Right lobe of liver (tissue), 6 donors: ENCODE data around the gene ZFR2. TPM values are rescaled to one million over a fixed set of nuclear protein-coding genes. Genes with fewer than 3 reads are reported as not detected.

Experiments used
- ATAC-seq, 4 donors: fragments of 200-7000 bp; cut with Tn5 transposase; one replicate each; pipeline ENCODE4 v1.9.1; 2020; ENCODE audit warnings: mild to moderate bottlenecking in 4 of 4, moderate library complexity in 4 of 4
- DNase-seq, 3 donors: peaks; one replicate each; pipeline ENCODE4 v3.0.0-alpha.2; 2020
- H3K27ac ChIP-seq, 3 donors: fragments of 200-600 bp; one replicate each; pipeline ENCODE4 v1.8.0; 2022
- H3K27me3 ChIP-seq, 2 donors: fragments of 200-600 bp; one replicate each; pipeline ENCODE4 v1.8.0; 2022
- H3K36me3 ChIP-seq, 4 donors: fragments of 200-600 bp; sonication (generic) in 1 of 4; one replicate each; pipeline versions ENCODE4 v1.5.1 to v1.8.0; 2017 to 2022; ENCODE audit warnings: control low read depth in 1 of 4
- H3K4me1 ChIP-seq, 4 donors: fragments of 200-600 bp; sonication (generic) in 1 of 4; one replicate each; pipeline versions ENCODE4 v1.5.1 to v1.8.0; 2017 to 2022; ENCODE audit warnings: control low read depth in 1 of 4
- H3K4me3 ChIP-seq, 3 donors: fragments of 200-600 bp; one replicate each; pipeline ENCODE4 v1.8.0; 2022
- H3K9me3 ChIP-seq, 4 donors: fragments of 200-600 bp; sonication (generic) in 1 of 4; one replicate each; pipeline versions ENCODE4 v1.5.1 to v1.8.0; 2017 to 2022; ENCODE audit warnings: control low read depth in 1 of 4
- CTCF ChIP-seq, 4 donors: fragments of 200-600 bp in 3 of 4; fragments of 450-650 bp in 1 of 4; IDR thresholded peaks; one replicate each; pipeline versions ENCODE4 v1.5.1 to v1.8.0; 2016 to 2022; ENCODE audit warnings: antibody characterized with exemption in 4 of 4, mild to moderate bottlenecking in 2 of 4
- POLR2A ChIP-seq: fragments of 450-650 bp; IDR thresholded peaks from one replicate; pipeline ENCODE4 v1.6.1; 2017; ENCODE audit warnings: antibody characterized with exemption, mild to moderate bottlenecking
- WGBS: methylation state at CpG from one replicate; pipeline ENCODE4 v1.1.6; 2018; ENCODE audit warnings: low coverage, low lambda C conversion rate; ENCODE audit not compliant: insufficient coverage; ENCODE audit errors: missing lambda C conversion rate; 5-methylcytosine and 5-hydroxymethylcytosine counted together
- intact Hi-C, 2 donors: fragments of 100-400 bp; cut with DNase I; formaldehyde crosslinking; loops; one replicate each; pipeline versions ENCODE4 v1.11.2 to v1.14.1; 2022
- total RNA-seq, 6 experiments: library from RNA; depleted of rRNA in 2 of 6; stranded (reverse); fragments of >200 nt in 2 of 6; fragmentation: NEBNext Ultra II Directional in 3 of 6; extraction: Animal tissue kit (Norgen Biotek cat#: 25700) in 3 of 6; gene quantifications; one replicate each; pipeline versions ENCODE4 v1.1.0 to v1.2.4, GENCODE V29; 2016 to 2023
- donor health status: DM: no; HTN: yes; CAD: no.
- donor health status: DM: no; HTN: no; CAD: no.
- donor health status: DM: no; HTN: no; CAD: no.
- donor health status: DM: no; HTN: yes; CAD: no.
- donor health status: DM: no; HTN: yes; CAD: no.

ZFR2 gene
- total RNA-seq, 6 experiments from 2014 or later, result not detected

DNA sequence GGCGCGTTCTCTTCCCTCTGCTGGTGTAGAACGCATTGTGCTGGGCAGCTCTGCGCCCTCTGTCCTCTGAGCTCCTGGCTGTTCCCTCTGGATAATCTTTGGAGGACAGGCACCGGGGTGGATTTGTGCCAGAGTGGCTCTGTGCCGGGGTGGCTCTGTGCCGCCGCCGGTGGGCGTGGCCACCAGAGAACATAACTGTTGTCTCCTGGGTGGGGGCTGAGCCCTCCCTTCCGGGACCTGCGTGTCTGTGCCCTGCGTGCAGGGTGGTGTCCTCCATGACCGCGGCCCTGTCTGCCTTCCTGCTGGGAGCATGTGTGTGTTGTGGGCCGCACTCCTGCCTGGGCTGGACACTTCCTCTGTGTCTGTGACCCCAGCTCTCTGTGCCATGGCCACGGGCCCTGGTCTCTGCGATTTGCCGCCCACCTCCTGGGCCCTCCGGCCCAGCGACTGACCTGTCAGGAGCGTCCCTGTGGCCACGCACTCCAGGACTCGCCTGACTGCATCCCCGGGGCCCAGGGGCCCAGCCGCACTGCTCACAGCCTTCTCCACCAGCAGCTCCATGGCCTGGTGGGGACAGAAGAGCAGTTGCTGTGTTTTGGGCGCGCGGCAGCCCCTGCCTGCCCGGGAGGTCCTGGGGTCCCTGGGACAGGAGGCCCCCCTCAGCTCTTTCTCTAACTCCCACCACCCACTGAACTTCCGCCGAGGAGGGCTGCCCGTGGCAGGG, 60.3 kb downstream of the ZFR2 start:
- Histone ChIP-seq H3K4me3 (no peak overlapping the region), H3K36me3 (no peaks in the 10 kb centered on the region), H3K9me3 (no peaks in the 10 kb centered on the region), H3K27ac (no peak overlapping the region), H3K4me1 (no peaks in the 10 kb centered on the region), H3K27me3 (no peaks in the 10 kb centered on the region)
- DNase-seq, result peak in 1 of 3 donors; percentile 70
- 67% methylated on average over 3 of the region's 33 CpGs for WGBS
- TF ChIP-seq POLR2A, result no peak
- TF ChIP-seq CTCF (IDR thresholded peaks at IDR 0.05), result no peak
- peak; percentile 8 to 80 (median 36) for ATAC-seq
- intact Hi-C loops, result no loop called here

GRCh38 chr19:3807574-3808354, 61.1 kb downstream of the ZFR2 start:
- H3K4me1 ChIP-seq, result no peaks in the 10 kb centered on the region
- no peak overlapping the region for H3K4me3 ChIP-seq
- ATAC-seq (no peak), DNase-seq (no peak)
- H3K27ac ChIP-seq, result no peak overlapping the region
- intact Hi-C loops, result no loop called here
- TF ChIP-seq POLR2A (no peak), CTCF (IDR thresholded peaks at IDR 0.05) (no peak)
- no peaks in the 10 kb centered on the region for H3K27me3 ChIP-seq
- no peaks in the 10 kb centered on the region for H3K9me3 ChIP-seq
- H3K36me3 ChIP-seq, result no peaks in the 10 kb centered on the region
- 90% methylated on average over 2 of the region's 35 CpGs for WGBS

DNA sequence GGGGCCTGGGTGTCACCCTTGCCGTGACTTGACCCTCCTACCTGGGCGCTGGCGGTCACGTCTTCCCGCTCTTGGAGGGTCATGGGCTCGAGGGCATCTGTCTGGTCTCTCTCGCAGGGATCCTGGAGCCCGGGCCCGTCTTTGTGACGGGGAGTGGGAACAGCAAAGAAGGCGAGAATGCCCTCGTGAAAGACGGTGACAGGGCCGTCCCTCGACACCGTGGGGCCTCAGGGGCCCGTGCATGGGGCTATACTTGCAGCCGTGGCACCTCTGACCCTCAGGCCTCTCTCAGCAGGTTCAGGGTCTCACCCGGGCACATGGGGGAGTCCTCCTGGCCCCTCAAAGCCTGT, 61.7 kb downstream of the ZFR2 start:
- no peaks in the 10 kb centered on the region for H3K9me3 ChIP-seq
- TF ChIP-seq POLR2A (no peak), CTCF (IDR thresholded peaks at IDR 0.05) (no peak)
- WGBS, result 100% methylated on average over 1 of the region's 19 CpGs
- H3K27me3 ChIP-seq, result no peaks in the 10 kb centered on the region
- ATAC-seq (no peak), DNase-seq (no peak)
- no peak overlapping the region for H3K27ac ChIP-seq
- no peaks in the 10 kb centered on the region for H3K4me1 ChIP-seq
- intact Hi-C loops, result no loop called here
- H3K4me3 ChIP-seq, result no peak overlapping the region
- H3K36me3 ChIP-seq, result no peaks in the 10 kb centered on the region

GRCh38 chr19:3805859-3806258, 63.0 kb downstream of the ZFR2 start:
- no peaks in the 10 kb centered on the region for H3K4me1 ChIP-seq
- DNase-seq (no peak), ATAC-seq (no peak)
- no peak overlapping the region for H3K27ac ChIP-seq
- no peaks in the 10 kb centered on the region for H3K36me3 ChIP-seq
- intact Hi-C loops, result no loop called here
- H3K9me3 ChIP-seq, result no peaks in the 10 kb centered on the region
- TF ChIP-seq POLR2A (no peak), CTCF (IDR thresholded peaks at IDR 0.05) (no peak)
- H3K4me3 ChIP-seq, result no peak overlapping the region
- peaks cover 0 to 6% of the 10 kb centered on the region in 2 donors for H3K27me3 ChIP-seq
- 74% methylated on average over 6 of the region's 29 CpGs for WGBS
